ENCODE data around the gene THEMIS. TPM values are rescaled to one million over a fixed set of nuclear protein-coding genes. Genes with fewer than 3 reads are reported as not detected.

The THEMIS gene
- total and polyA plus RNA-seq, 2 experiments from 2014 or later, result not detected

DNA sequence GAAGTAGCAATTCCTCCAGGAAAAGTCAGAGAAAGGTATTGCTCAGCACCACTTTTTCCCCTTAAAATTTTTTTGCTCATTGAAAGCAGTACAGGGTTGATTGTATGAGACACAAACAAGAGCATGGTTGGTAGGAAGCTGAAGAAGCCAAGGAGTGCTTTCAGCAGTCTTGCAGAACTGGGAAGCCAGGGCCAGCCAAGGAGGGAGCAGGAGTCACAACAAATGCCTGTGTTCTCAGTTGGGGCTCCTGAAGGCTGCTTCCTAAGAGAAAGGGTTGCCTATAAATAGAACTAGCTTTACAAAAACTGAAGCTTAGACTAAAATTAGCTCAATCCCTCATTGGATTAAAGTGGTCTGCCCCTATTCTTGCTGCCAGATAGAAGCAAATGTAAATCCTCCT is 3.3 kb upstream of the THEMIS start:
- Histone ChIP-seq H3K9me2 (ENCODE audit: insufficient read depth) (no peaks in the 10 kb centered on the region), H3K4me2 (no peak overlapping the region), H3K4me1 (ENCODE audit: insufficient read depth) (no peaks in the 10 kb centered on the region), H3K27ac (ENCODE audit: low read depth) (no peak overlapping the region), H3K4me3 (no peak overlapping the region), H2AFZ (peak overlapping the region; percentile 38; the same call in 1 of the 2 replicates), H4K20me1 (replicated peaks; ENCODE audit: insufficient read depth) (no peaks in the 10 kb centered on the region), H3K27me3 (ENCODE audit: insufficient read depth) (no peaks in the 10 kb centered on the region), H3K36me3 (ENCODE audit: insufficient read depth) (no peaks in the 10 kb centered on the region), H3K79me2 (replicated peaks; ENCODE audit: insufficient read depth) (no peaks in the 10 kb centered on the region), H3F3A (replicated peaks; ENCODE audit: low read depth) (no peaks in the 10 kb centered on the region)
- H3K27me3 Mint-ChIP-seq (ENCODE audit: insufficient read depth, low read depth, poor library complexity), result no peaks in the 10 kb centered on the region
- H3K4me1 Mint-ChIP-seq, result peaks cover 7% of the 10 kb centered on the region; the same call in 1 of the 3 replicates
- H3K4me3 Mint-ChIP-seq, result no peak overlapping the region
- no peaks in the 10 kb centered on the region for H3K36me3 Mint-ChIP-seq (ENCODE audit: low read depth)
- DNase-seq (ENCODE audit: low spot score) (peak; percentile 12), ATAC-seq (peak; percentile 70)
- H3K27ac Mint-ChIP-seq, result 0 out of 2 replicates have a peak overlapping the region, but pooled peaks have one; percentile 46
- H3K9me3 Mint-ChIP-seq, result 0 out of 3 replicates have a peak, but pooled peaks cover under 1% of the 10 kb centered on the region
- TF ChIP-seq ZNF114 (CRISPR knock-in tag; IDR thresholded peaks at IDR 0.05) (no peak), CREB1 (CRISPR knock-in tag; IDR thresholded peaks at IDR 0.05; ENCODE audit: low read depth) (no peak), JUNB (IDR thresholded peaks at IDR 0.05; ENCODE audit: unreplicated experiment) (no peak), STAT1 (IDR thresholded peaks at IDR 0.05; ENCODE audit: unreplicated experiment) (no peak), POLR2AphosphoS5 (IDR thresholded peaks at IDR 0.05; ENCODE audit: low read depth) (no peak), NANOG (IDR thresholded peaks at IDR 0.05; ENCODE audit: borderline replicate concordance) (no peak), EZH2 (IDR thresholded peaks at IDR 0.05; ENCODE audit: low read depth, unreplicated experiment) (no peak), ZNF331 (CRISPR knock-in tag; IDR thresholded peaks at IDR 0.05; ENCODE audit: low read depth) (no peak), EZH2phosphoT487 (IDR thresholded peaks at IDR 0.05; ENCODE audit: unreplicated experiment) (no peak)
- TF ChIP-seq, protein P1, sequence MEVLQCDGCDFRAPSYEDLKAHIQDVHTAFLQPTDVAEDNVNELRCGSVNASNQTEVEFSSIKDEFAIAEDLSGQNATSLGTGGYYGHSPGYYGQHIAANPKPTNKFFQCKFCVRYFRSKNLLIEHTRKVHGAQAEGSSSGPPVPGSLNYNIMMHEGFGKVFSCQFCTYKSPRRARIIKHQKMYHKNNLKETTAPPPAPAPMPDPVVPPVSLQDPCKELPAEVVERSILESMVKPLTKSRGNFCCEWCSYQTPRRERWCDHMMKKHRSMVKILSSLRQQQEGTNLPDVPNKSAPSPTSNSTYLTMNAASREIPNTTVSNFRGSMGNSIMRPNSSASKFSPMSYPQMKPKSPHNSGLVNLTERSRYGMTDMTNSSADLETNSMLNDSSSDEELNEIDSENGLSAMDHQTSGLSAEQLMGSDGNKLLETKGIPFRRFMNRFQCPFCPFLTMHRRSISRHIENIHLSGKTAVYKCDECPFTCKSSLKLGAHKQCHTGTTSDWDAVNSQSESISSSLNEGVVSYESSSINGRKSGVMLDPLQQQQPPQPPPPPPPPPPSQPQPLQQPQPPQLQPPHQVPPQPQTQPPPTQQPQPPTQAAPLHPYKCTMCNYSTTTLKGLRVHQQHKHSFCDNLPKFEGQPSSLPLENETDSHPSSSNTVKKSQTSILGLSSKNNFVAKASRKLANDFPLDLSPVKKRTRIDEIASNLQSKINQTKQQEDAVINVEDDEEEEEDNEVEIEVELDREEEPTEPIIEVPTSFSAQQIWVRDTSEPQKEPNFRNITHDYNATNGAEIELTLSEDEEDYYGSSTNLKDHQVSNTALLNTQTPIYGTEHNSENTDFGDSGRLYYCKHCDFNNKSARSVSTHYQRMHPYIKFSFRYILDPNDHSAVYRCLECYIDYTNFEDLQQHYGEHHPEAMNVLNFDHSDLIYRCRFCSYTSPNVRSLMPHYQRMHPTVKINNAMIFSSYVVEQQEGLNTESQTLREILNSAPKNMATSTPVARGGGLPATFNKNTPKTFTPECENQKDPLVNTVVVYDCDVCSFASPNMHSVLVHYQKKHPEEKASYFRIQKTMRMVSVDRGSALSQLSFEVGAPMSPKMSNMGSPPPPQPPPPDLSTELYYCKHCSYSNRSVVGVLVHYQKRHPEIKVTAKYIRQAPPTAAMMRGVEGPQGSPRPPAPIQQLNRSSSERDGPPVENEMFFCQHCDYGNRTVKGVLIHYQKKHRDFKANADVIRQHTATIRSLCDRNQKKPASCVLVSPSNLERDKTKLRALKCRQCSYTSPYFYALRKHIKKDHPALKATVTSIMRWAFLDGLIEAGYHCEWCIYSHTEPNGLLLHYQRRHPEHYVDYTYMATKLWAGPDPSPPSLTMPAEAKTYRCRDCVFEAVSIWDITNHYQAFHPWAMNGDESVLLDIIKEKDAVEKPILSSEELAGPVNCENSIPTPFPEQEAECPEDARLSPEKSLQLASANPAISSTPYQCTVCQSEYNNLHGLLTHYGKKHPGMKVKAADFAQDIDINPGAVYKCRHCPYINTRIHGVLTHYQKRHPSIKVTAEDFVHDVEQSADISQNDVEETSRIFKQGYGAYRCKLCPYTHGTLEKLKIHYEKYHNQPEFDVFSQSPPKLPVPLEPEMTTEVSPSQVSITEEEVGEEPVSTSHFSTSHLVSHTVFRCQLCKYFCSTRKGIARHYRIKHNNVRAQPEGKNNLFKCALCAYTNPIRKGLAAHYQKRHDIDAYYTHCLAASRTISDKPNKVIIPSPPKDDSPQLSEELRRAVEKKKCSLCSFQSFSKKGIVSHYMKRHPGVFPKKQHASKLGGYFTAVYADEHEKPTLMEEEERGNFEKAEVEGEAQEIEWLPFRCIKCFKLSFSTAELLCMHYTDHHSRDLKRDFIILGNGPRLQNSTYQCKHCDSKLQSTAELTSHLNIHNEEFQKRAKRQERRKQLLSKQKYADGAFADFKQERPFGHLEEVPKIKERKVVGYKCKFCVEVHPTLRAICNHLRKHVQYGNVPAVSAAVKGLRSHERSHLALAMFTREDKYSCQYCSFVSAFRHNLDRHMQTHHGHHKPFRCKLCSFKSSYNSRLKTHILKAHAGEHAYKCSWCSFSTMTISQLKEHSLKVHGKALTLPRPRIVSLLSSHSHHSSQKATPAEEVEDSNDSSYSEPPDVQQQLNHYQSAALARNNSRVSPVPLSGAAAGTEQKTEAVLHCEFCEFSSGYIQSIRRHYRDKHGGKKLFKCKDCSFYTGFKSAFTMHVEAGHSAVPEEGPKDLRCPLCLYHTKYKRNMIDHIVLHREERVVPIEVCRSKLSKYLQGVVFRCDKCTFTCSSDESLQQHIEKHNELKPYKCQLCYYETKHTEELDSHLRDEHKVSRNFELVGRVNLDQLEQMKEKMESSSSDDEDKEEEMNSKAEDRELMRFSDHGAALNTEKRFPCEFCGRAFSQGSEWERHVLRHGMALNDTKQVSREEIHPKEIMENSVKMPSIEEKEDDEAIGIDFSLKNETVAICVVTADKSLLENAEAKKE (CRISPR knock-in tag; IDR thresholded peaks at IDR 0.05), result no peak
- TF ChIP-seq, protein P2, sequence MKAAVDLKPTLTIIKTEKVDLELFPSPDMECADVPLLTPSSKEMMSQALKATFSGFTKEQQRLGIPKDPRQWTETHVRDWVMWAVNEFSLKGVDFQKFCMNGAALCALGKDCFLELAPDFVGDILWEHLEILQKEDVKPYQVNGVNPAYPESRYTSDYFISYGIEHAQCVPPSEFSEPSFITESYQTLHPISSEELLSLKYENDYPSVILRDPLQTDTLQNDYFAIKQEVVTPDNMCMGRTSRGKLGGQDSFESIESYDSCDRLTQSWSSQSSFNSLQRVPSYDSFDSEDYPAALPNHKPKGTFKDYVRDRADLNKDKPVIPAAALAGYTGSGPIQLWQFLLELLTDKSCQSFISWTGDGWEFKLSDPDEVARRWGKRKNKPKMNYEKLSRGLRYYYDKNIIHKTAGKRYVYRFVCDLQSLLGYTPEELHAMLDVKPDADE (IDR thresholded peaks at IDR 0.05), result no peak
- TF ChIP-seq, protein P3, sequence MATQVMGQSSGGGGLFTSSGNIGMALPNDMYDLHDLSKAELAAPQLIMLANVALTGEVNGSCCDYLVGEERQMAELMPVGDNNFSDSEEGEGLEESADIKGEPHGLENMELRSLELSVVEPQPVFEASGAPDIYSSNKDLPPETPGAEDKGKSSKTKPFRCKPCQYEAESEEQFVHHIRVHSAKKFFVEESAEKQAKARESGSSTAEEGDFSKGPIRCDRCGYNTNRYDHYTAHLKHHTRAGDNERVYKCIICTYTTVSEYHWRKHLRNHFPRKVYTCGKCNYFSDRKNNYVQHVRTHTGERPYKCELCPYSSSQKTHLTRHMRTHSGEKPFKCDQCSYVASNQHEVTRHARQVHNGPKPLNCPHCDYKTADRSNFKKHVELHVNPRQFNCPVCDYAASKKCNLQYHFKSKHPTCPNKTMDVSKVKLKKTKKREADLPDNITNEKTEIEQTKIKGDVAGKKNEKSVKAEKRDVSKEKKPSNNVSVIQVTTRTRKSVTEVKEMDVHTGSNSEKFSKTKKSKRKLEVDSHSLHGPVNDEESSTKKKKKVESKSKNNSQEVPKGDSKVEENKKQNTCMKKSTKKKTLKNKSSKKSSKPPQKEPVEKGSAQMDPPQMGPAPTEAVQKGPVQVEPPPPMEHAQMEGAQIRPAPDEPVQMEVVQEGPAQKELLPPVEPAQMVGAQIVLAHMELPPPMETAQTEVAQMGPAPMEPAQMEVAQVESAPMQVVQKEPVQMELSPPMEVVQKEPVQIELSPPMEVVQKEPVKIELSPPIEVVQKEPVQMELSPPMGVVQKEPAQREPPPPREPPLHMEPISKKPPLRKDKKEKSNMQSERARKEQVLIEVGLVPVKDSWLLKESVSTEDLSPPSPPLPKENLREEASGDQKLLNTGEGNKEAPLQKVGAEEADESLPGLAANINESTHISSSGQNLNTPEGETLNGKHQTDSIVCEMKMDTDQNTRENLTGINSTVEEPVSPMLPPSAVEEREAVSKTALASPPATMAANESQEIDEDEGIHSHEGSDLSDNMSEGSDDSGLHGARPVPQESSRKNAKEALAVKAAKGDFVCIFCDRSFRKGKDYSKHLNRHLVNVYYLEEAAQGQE (IDR thresholded peaks at IDR 0.05; ENCODE audit: unreplicated experiment), result no peak
- TF ChIP-seq, protein P4, sequence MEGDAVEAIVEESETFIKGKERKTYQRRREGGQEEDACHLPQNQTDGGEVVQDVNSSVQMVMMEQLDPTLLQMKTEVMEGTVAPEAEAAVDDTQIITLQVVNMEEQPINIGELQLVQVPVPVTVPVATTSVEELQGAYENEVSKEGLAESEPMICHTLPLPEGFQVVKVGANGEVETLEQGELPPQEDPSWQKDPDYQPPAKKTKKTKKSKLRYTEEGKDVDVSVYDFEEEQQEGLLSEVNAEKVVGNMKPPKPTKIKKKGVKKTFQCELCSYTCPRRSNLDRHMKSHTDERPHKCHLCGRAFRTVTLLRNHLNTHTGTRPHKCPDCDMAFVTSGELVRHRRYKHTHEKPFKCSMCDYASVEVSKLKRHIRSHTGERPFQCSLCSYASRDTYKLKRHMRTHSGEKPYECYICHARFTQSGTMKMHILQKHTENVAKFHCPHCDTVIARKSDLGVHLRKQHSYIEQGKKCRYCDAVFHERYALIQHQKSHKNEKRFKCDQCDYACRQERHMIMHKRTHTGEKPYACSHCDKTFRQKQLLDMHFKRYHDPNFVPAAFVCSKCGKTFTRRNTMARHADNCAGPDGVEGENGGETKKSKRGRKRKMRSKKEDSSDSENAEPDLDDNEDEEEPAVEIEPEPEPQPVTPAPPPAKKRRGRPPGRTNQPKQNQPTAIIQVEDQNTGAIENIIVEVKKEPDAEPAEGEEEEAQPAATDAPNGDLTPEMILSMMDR (conservative IDR thresholded peaks at IDR 0.05; ENCODE audit: low read depth in 2 of 2), result no peak
